Osteoblast (primary cell): ENCODE data around the gene GART. TPM values are rescaled to one million over a fixed set of nuclear protein-coding genes. Genes with fewer than 3 reads are reported as not detected.

Experiments used
- DNase-seq: peaks from one replicate; pipeline ENCODE4 v3.0.0; 2011; ENCODE audit warnings: low spot score, mixed read lengths; ENCODE audit not compliant: insufficient read length; ENCODE audit errors: missing footprints
- H2AFZ ChIP-seq: 2 replicates; pipeline ENCODE4 v1.6.0; 2011; ENCODE audit warnings: mild to moderate bottlenecking, low read length
- H3K27ac ChIP-seq: 2 replicates; pipeline ENCODE4 v1.5.1; 2011; ENCODE audit warnings: mild to moderate bottlenecking, low read depth, low read length, moderate library complexity
- H3K27me3 ChIP-seq: 2 replicates; pipeline ENCODE4 v1.6.0; 2012; ENCODE audit warnings: mild to moderate bottlenecking, control low read depth, inconsistent platforms, low read length, moderate library complexity; ENCODE audit not compliant: insufficient read depth
- H3K36me3 ChIP-seq: 2 replicates; pipeline ENCODE4 v1.5.1; 2011; ENCODE audit warnings: mild to moderate bottlenecking, low read length, control low read depth, moderate library complexity; ENCODE audit not compliant: insufficient read depth
- H3K4me1 ChIP-seq: 2 replicates; pipeline ENCODE4 v1.5.1; 2011; ENCODE audit warnings: mild to moderate bottlenecking, low read length, control low read depth, moderate library complexity; ENCODE audit not compliant: insufficient read depth
- H3K4me2 ChIP-seq: 2 replicates; pipeline ENCODE4 v1.6.0; 2011; ENCODE audit warnings: mild to moderate bottlenecking, low read length; ENCODE audit not compliant: insufficient read depth
- H3K4me3 ChIP-seq: fragments of 200-600 bp; sonication (generic); 3 replicates; pipeline ENCODE4 v1.5.1; 2012; ENCODE audit warnings: mild to moderate bottlenecking, low read length, inconsistent platforms; ENCODE audit not compliant: insufficient read depth
- H3K79me2 ChIP-seq: 2 replicates; pipeline ENCODE4 v1.6.0; 2012; ENCODE audit warnings: mild to moderate bottlenecking, low read length, control low read depth, inconsistent platforms; ENCODE audit not compliant: insufficient read depth
- H3K9me3 ChIP-seq: 2 replicates; pipeline ENCODE4 v1.5.1; 2011; ENCODE audit warnings: low read depth, low read length, control low read depth
- H4K20me1 ChIP-seq: 2 replicates; pipeline ENCODE4 v1.6.0; 2012; ENCODE audit warnings: mild to moderate bottlenecking, low read length, control low read depth; ENCODE audit not compliant: insufficient read depth
- CTCF ChIP-seq: IDR thresholded peaks from 2 replicates; pipeline ENCODE4 v1.5.1; 2011; ENCODE audit warnings: mild to moderate bottlenecking, low read depth, low read length, moderate library complexity; ENCODE audit errors: extremely low read depth
- total RNA-seq: library from RNA; depleted of rRNA; stranded (reverse); fragments of >200 nt; gene quantifications from 2 replicates; pipeline ENCODE4 v1.2.3, GENCODE V29; 2012

Gene GART
- total RNA-seq, 1 donor = 85.8 TPM

GRCh38 chr21:33537212-33537611 lies 4.7 kb downstream of the GART start:
- TF ChIP-seq CTCF = no peak
- Histone ChIP-seq H3K4me3 (no peak overlapping the region), H3K79me2 (peaks cover 48% of the 10 kb centered on the region), H3K27ac (no peak overlapping the region), H2AFZ (no peak overlapping the region), H3K4me1 (peaks cover 23% of the 10 kb centered on the region), H3K4me2 (no peak overlapping the region), H3K36me3 (peaks cover 55% of the 10 kb centered on the region), H3K9me3 (no peaks in the 10 kb centered on the region), H4K20me1 (no peaks in the 10 kb centered on the region), H3K27me3 (no peaks in the 10 kb centered on the region)
- DNase-seq = no peak

- H4K20me1 ChIP-seq = no peaks in the 10 kb centered on the region
- H3K4me3 ChIP-seq = no peak overlapping the region
- H3K4me1 ChIP-seq = no peaks in the 10 kb centered on the region
- no peak for TF ChIP-seq CTCF
- no peaks in the 10 kb centered on the region for H3K9me3 ChIP-seq
- no peaks in the 10 kb centered on the region for H3K79me2 ChIP-seq
- no peaks in the 10 kb centered on the region for H3K27me3 ChIP-seq
- DNase-seq = no peak
- no peak overlapping the region for H2AFZ ChIP-seq
- H3K36me3 ChIP-seq = peaks cover 74% of the 10 kb centered on the region
- H3K27ac ChIP-seq = no peak overlapping the region
- no peak overlapping the region for H3K4me2 ChIP-seq
Observed at GRCh38 chr21:33531007-33531406, 10.9 kb downstream of the GART start.

GRCh38 chr21:33522953-33523349 lies 19.0 kb downstream of the GART start:
- no peaks in the 10 kb centered on the region for H3K9me3 ChIP-seq
- H4K20me1 ChIP-seq = no peaks in the 10 kb centered on the region
- H3K79me2 ChIP-seq = no peaks in the 10 kb centered on the region
- H3K27ac ChIP-seq = no peak overlapping the region
- no peak overlapping the region for H2AFZ ChIP-seq
- H3K36me3 ChIP-seq = peaks cover 52% of the 10 kb centered on the region
- TF ChIP-seq CTCF = no peak
- H3K4me1 ChIP-seq = no peaks in the 10 kb centered on the region
- no peak overlapping the region for H3K4me2 ChIP-seq
- no peak overlapping the region for H3K4me3 ChIP-seq
- H3K27me3 ChIP-seq = no peaks in the 10 kb centered on the region
- DNase-seq = no peak

- Histone ChIP-seq H4K20me1 (no peaks in the 10 kb centered on the region), H3K36me3 (peaks cover 49% of the 10 kb centered on the region), H3K27ac (no peak overlapping the region), H3K4me3 (no peak overlapping the region), H3K9me3 (no peaks in the 10 kb centered on the region), H3K4me2 (no peak overlapping the region), H2AFZ (no peak overlapping the region), H3K79me2 (no peaks in the 10 kb centered on the region), H3K27me3 (no peaks in the 10 kb centered on the region), H3K4me1 (no peaks in the 10 kb centered on the region)
- no peak for TF ChIP-seq CTCF
- no peak for DNase-seq
Observed at GRCh38 chr21:33522297-33522952, 19.5 kb downstream of the GART start.
